Mucosa of gallbladder (tissue), 1 donor: ENCODE measurements around the gene ACSF3. TPM values are rescaled to one million over a fixed set of nuclear protein-coding genes. Genes with fewer than 3 reads are reported as not detected.
"Not testable (repeated sequence)": the region's sequence is repeated elsewhere in the genome, so short reads cannot be mapped to it uniquely, and the experiment has no call there.

ENCODE experiments used
- DNase-seq: peaks from one replicate; pipeline ENCODE4 v3.0.0-alpha.2; 2020; ENCODE audit warnings: low spot score
- total RNA-seq: library from RNA; stranded (reverse); gene quantifications from one replicate; pipeline ENCODE4 v1.2.1, GENCODE V29; 2021
- donor health status: DM: no; HTN: no; CAD: no.

ACSF3 gene
- total RNA-seq, 1 donor from 2014 or later, result 63.4 TPM

DNA sequence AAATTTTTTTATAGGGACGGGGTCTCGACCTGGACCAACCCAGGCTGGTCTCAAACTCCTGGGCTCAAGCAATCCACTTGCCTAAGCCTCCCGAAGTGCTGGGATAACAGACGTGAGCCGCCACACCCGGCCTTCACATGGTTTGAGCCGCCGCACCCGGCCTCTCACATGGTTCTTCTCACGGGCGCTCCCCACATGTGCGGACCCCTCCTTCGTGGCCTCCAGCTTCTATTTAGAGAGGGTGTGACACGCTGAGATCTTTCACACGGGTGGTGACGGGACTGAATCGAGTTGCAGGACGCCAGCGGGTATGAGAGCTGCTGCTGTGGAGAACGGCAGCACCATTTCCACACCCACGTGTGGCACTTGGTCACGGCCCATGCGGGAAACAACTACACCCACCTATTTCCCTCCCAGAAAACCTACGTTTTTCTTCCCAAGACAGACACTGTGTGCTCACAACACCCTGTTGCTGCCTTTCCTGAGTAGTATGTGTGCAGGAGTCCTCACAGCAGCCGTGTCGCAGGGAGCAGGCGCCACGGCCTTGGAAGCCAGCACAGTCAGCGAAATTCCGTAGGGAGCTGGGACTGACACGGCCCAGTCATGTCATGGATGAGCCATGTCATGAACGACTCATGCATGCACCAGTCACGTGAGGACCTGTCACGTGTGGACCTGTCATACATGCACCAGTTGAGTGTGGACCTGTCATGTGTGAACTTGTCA, 20.1 kb upstream of the ACSF3 start:
- no peak for DNase-seq

DNA sequence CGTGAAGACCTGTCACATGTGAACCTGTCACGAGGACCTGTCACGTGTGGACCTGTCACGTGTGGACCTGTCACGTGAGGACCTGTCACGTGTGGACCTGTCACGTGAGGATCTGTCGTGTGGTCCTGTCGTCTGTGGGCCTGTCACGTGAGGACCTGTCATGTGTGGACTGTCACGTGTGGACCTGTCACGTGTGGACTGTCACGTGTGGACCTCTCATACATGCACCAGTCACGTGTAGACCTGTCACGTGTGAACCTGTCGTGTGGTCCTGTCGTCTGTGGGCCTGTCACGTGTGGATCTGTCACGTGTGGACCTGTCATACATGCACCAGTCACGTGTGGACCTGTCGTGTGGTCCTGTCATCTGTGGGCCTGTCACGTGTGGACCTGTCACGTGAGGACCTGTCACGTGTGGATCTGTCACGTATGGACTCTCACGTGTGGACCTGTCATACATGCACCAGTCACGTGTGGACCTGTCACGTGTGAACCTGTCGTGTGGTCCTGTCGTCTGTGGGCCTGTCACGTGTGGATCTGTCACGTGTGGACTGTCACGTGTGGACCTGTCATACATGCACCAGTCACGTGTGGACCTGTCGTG, 19.5 kb upstream of the ACSF3 start:
- not testable (repeated sequence) for DNase-seq

DNA sequence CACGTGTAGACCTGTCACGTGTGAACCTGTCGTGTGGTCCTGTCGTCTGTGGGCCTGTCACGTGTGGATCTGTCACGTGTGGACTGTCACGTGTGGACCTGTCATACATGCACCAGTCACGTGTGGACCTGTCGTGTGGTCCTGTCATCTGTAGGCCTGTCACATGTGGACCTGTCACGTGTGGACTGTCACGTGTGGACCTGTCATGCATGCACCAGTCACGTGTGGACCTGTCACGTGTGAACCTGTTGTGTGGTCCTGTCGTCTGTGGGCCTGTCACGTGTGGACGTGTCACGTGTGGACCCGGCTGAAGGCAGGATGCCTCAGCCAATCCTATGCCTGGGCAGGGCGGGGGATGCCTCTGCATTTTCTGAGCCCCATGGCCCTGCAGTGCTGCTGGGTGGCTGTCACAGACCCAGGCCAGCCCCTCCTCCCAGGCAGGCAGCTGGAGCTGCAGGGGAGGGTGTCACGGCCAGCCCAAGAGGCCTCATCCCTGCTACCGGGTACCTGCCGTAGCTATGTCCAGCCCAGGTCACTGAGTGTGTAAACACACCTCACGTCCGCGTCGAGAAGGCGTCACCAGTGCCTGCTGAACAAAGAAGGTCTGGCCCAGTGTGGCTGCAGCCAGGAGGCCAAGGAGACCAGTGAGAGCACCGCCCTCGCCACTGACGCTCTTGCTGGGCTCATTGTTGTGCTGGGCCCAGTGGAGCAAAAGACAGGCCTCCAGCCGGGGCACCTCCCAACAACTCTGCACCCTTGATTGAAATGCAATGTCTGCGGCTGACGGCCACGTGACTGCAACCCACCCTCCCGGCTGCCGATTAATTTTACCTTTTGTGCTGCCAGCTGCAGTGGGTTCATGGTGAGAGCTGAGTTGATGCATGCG, 18.6 kb upstream of the ACSF3 start:
- no peak for DNase-seq

DNA sequence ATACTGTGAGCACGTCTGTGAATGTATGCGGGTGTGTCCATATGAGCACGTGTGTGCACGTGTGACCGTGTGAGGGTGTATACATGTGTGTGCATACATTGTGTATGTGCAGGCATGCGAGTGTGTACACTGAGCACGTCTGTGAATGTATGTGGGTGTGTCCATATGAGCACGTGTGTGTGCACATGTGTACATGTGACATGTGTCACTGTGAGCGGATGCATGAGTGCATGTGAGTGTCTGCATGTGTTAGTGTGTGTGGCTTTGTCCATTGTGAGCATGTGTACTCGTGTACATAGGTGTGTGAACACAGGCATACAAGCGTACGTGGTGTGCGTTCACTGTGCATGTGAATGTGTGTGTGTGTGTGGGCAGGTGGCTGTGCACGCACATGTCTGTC, 17.5 kb upstream of the ACSF3 start:
- no peak for DNase-seq

DNA sequence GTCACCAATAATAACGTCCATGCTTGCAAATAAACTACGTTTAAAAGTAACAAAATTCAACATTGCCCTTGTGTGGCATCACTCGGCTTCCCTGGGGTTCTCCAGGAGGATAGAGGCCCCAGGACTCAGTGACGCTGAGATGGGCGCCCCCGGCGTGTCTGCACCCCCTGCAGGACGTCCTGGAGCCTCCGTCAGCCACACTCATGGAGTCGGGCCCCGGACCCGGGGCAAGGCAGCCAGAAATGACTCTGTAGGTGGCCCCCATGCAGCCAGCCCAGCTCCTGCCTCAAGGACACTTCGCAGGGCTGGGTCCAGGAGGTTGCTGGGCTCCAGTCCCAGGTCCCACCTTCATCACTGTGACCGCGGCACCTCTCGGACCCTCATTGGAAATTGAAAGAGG, 16.6 kb upstream of the ACSF3 start:
- no peak for DNase-seq

DNA sequence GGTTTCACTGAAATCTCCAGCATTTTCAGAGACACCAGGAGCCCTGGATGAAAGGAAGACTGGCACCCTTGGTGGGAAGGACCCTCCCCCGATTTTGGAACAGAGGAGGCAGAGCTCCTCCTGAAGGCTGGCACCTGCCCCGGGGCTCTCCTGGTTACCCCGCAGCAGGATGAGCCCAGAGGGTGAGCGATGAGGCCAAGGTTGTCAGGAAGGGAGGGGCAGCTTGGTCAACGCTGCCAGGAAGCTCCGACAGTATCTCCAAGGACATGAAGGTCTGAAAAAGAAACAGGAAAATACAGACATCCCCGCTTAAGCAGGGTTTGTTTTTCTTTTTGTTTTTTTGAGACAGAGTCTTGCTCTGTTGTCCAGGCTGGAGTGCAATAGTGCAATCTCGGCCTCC, 15.5 kb upstream of the ACSF3 start:
- DNase-seq, result no peak

DNA sequence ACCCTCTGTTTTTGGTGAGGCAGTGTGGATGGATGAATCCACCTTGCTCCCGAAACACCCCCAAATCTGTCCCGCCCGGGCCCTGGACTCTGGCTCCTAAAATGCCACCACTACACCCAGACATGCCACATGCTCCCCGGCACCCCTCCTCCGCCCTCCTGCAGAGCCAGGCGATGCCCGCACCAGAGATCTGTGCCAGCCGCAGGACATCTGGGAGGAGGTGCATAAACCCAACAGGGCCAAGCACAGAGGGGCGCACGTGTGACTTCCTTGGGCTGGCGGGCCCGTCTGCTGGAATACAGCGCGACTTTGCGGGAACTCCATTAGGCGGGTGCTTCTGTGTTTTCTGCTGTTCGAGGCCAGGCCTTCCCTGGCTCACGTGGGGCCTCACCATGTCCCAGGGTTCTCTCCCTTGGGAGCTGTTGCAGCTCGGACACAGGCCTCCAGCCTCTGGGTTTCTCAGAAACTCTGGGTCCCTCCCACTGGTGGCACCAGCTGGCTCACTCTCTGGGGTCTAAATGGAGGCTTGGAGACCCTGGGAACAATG, 14.1 kb upstream of the ACSF3 start:
- DNase-seq, result no peak

DNA sequence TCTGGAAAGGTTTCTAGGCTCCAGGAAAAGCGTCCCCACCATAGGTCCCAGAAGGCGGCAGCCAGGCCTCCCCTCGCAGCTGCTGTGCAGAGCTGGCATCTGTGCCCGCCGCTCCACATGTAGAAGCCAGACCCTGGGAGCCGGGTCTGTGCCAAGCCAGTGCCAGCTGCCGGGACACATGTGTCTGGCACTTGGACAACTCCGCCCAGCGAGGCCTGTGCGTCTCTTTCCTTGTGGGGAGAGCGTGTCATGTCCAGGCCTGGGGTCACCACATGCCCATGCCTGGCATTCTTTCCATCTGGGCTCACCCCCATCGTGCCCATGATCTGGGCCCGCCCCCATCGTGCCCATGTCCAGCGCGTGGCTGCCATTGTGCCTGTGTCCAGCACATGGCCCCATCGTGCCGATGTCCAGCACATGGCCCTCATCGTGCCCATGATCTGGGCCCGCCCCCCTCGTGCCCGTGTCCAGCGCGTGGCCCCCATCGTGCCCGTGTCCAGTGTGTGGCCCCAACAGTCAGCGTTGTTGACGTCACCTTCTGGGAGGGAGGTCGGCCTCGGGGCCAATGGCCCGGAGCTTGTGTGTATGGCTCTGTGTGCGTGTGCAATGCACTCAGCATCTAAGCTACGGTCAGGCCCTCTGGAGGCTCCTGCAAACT, 13.3 kb upstream of the ACSF3 start:
- DNase-seq, result no peak

DNA sequence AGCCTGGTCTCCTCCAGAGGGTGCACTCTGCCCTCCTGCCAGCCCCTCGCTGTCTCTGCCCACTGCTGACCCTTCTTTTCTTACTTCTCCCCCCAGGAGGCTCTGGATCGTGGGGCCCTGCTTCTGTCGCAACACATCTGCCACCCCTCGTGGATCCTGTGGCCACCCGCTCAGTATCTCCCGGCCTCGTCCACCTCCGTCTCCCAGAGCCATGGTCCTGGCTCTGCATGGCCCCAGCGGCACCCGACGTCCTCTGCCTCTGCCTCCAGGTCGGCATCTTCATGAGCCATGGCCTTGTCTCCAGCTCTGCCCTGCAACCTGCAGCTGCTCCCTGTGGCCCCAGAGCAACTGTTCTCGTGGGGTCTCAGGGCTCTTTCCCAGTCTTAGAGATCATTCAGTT, 12.1 kb upstream of the ACSF3 start:
- no peak for DNase-seq

DNA sequence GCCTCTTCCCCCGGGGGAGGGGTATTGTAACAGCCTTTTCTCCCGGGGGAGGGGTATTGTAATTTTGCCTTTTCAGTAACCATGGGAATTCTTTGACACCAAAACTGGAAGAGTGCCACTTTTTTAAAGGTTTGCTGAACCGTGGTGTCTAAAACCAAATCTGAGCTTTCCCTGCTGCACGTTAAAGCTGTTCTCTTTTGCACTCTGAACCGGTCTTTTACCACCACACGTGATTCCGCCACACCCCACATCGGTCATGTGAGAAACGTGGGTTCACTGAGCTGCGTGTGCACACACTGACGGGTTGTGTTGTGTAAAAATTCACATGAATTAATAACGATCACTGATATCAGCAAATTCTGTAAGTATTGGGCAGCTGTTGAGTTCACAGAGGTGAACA, 9.2 kb upstream of the ACSF3 start:
- DNase-seq, result no peak

DNA sequence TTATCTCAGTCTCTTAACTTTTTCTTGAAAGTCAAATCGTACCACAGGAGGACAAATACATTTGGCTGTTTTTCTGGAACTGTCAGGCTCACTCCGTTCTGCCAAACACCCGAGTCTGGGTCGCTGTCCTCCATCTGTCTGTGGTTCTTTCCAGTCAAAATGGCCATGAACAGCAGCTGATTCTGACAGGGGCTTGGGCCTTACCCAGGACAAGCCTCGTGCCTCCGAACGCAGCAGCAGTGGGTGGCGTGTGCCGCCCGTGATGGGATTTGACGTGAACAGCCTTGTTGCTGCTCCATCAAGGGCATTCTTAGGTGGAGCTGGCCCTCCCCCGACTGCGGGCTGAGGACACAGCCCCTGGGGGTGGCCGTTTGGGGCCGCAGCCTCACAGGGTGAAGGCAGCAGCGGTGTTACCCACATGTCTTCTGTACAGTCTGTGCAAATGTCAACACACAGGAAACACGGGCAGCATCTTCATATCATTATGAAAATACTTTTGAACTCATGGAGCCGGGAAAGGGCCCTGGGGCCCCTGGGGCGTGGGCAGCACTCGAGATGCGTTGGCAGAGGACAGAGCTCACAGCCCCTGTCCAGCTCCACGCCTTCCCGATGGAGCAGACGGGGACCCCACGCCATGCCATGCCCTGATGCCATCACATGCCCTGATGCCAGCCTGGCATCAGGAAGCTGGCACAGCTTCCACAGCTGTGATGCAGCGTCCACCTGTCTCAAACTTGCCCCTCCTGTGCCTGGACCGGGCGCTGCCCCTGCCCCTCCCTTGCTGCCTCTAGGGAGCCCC, 8.6 kb upstream of the ACSF3 start:
- no peak for DNase-seq

DNA sequence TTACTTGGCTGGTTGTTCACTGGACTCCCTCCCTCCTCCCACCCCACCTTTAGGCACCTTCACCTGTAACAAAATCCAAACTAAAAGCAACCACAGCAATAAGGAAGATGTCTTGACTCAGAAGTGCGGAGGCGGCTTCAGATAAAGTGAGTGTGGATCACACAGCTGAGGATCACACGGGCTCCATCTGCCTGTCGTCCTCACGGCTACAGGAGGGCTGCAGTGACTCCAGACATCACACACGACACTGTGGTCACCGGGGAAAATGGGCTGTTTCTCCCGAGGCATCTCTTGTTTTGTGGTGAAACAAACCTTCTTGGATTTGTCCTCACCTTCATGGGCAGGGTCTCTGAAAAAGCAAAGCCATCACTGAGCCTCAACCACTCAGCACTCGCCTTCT, 7.9 kb upstream of the ACSF3 start:
- DNase-seq, result no peak

DNA sequence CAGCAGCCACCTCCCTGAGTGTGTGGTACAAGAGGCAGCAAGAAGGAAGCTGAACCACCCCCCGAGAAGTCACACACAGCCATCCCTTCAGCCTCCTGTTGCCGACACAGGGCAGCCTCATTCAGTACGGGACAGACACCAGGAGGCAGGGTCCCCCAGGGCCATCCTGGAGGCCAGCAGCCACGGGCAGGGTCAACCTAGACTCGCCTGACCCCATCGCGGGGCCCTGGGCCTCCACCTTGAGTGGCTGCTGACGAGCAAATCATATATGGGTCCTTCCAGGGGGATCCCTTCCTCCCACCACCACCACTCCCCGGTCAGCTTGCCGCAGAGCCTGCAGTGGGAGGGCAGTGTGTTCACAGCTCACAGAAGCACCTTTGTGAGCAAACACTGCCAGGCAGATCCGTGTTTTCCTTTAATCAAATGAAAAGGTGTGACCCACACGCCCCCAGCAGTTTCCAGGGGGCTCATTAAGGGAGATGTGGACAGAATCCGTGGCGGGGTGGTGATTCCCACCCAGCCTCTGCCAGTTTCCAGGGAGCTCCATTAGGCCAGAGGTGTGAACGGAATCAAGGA, 5.6 kb upstream of the ACSF3 start:
- no peak for DNase-seq

DNA sequence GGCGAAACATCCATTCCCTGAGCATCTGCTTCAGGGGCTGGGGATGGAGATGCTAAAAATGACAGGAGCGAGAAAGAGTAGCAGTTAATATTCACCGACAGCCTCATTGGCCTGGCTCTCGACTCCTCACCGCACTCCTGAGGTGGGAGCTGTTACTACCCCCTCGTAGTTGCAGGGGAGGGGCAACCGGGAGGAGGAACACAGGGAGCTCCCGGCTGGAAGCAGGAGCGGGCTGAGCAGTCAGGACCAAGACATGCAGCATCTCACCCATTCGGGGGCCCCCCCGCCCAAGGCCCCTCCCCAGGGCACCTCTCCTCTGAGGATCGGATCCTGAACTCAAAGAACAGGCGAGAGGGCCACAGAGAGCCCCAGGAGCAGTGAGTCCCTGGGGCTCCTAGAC, 4.5 kb upstream of the ACSF3 start:
- DNase-seq, result no peak

DNA sequence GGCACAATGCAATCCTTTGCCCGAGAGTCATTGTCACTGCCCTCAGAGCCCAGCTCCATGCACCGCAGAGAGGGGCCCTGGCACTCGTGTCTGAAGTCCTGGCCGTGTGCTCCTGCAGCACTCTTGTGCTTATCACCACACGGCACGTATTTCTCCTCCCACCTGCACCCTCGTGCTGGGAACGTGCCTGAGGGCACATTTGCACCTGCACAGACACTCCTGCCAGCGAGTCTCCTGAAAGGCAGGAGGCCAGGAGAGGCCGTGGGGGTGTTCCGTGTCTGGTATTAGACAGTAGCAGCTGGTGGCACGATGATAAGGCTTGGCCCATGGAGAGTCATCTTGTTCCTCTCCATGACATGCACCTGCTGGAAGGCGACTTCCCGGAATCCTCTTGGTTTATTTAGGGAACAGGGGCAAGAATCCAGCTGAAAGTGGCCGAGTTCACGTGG, 3.4 kb upstream of the ACSF3 start:
- DNase-seq, result no peak

DNA sequence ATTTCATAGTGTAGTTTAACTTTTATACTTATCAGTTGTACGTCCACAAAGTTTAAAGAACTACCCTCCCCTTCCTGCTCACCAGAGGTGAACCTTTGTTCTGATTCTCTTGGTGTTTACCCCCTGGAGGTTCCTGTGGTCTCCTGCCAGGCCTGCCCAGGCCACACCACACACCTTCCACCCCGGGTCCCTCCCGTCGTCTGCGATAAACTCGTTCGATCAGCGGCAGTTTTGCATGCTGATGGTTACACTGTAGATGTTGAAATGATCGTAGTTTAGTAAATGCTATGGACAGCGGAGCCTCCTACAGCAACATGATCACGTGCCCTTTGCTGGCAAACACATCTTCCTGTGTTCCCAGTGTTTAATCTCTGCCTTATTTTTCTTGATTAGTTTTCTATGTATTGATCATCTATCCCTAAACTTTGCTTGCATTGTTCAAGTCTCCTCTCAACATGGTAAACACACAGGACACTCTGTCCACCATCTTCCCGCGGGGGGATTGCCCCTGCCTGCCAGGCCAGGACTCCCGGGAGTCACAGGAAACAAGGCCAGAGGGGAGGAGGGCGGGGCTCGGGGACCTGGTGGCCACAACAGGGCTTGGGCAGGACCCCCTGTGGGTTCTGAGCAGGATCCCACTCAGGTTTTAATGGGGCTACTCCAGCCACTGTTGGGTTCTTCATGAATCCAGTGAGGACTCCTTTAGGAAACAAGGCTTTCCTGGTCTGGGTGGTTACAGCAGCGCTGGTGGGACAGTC, 2.8 kb upstream of the ACSF3 start:
- DNase-seq, result peak; percentile 62

DNA sequence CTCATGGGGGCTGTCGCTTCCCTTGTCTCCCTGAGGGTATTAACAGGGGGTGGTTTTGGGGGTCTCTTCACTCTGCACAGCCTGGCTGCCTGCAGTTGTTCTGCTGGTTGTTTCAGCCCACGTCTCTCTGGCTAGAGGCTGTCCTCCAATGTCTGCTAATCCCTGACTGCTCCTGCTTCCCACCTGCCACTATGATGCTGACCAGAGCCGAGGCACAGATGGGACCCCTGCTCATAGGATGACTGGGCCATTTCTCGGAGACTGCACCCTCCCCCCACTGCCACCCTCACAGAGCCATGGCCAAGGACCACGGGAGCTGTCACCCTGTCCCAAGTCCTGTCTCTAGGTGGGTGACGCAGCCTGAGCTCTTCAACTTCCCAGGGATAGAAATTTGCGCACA, 1.6 kb upstream of the ACSF3 start:
- DNase-seq, result no peak

DNA sequence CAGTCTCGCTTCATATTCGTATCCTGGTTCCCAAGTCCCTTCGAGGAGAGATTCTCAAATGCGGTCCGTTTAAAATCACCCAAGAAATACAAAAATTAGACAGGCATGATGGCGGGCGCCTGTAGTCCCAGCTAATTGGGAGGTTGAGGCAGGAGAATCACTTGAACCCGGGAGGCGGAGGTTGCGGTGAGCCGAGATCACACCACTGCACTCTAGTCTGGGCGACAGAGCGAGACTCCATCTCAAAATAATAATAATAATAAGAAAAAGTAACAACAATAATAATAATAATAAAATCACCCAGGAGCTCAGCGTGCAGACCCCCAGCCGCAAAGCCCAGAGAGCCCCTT, 425 bp upstream of the ACSF3 start:
- not testable (repeated sequence) for DNase-seq

DNA sequence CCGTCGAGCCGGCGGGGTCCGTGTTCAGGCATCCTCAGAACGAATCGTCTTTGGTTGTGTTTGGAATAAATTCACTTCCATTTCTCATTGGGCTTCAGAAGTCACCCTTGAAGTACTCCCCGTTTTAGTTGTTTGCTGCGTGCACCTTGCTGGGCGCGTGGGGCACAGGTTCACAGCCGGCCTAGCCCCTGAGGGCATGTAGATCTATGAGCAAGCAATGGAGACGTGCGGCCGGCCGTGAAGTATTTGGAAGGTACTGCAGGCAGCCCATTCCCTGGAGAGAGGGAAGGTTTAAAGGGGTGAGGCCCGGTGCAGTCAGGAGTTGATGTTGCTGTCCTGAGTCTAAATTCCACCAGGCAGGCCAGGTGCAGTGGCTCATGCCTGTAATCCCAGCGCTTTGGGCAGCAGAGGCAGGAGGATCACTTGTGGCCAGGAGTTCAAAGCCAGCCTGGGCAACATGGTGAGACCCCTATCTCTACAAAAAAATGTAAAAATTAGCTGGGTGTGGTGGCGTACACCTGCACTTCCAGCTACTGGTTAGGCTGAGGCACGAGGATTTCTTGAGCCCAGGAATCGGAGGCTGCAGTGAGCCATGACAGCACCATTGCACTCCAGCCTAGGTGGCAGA, 714 bp downstream of the ACSF3 start:
- DNase-seq, result no peak

DNA sequence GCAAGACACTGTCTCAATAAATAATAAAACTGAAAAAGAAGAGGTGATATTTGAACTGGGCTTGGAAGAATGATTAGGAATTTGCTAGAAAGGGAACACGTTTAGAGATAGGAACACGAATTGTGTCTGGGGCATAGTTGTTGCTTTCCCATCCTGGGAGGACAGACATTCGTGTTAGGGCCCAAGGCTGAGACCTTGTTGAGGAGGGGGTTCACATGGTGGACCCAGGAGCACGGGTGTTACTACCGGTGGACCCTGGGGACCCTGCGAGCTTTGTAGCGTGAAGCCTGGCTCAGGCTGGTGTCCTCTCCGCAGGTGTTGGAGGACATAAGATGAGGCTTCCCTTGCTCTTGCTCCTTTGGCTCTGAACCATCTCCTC, 1.2 kb downstream of the ACSF3 start:
- no peak for DNase-seq
